ENCODE measurements around the gene ZBTB25.

- TF ChIP-seq CTCF (IDR thresholded peaks at IDR 0.05; ENCODE audit: insufficient read depth, low read length, poor library complexity, severe bottlenecking) (no peak), EZH2phosphoT487 (conservative IDR thresholded peaks at IDR 0.05; ENCODE audit: low read length) (no peak)
Measured at GRCh38 chr14:64401949-64402348, 101.7 kb downstream of the ZBTB25 start.
